ENCODE results near the gene NAV3.
"Not testable (repeated sequence)": the region's sequence is repeated elsewhere in the genome, so short reads cannot be mapped to it uniquely, and the experiment has no call there.

Gene NAV3

GRCh38 chr12:78244916-78245507 is 414.3 kb downstream of the NAV3 start:
- in situ Hi-C loops (cut with MboI; ENCODE audit: low sequenced_read_pairs, unreplicated experiment) = no loop called here
- no peak for TF ChIP-seq CTCF (IDR thresholded peaks at IDR 0.05; ENCODE audit: borderline replicate concordance, control extremely low read depth, extremely low read depth, insufficient read depth, missing control alignments)
- no peak for DNase-seq (ENCODE audit: low spot score)

- no peak for DNase-seq (ENCODE audit: low spot score)
- no peak for TF ChIP-seq CTCF (IDR thresholded peaks at IDR 0.05; ENCODE audit: borderline replicate concordance, control extremely low read depth, extremely low read depth, insufficient read depth, missing control alignments)
- in situ Hi-C loops (cut with MboI; ENCODE audit: low sequenced_read_pairs, unreplicated experiment) = no loop called here
Observed at GRCh38 chr12:78248321-78248720, 417.6 kb downstream of the NAV3 start.

- no peak for DNase-seq (ENCODE audit: low spot score)
- TF ChIP-seq CTCF (IDR thresholded peaks at IDR 0.05; ENCODE audit: borderline replicate concordance, control extremely low read depth, extremely low read depth, insufficient read depth, missing control alignments) = no peak
- in situ Hi-C loops (cut with MboI; ENCODE audit: low sequenced_read_pairs, unreplicated experiment) = no loop called here
Observed at GRCh38 chr12:78249578-78249977, 418.9 kb downstream of the NAV3 start.

- in situ Hi-C loops (cut with MboI; ENCODE audit: low sequenced_read_pairs, unreplicated experiment); DNase-seq (ENCODE audit: low spot score): not testable (repeated sequence)
Observed at GRCh38 chr12:78257662-78258061, 427.0 kb downstream of the NAV3 start.

GRCh38 chr12:78260976-78261375 is 430.3 kb downstream of the NAV3 start:
- TF ChIP-seq CTCF (IDR thresholded peaks at IDR 0.05; ENCODE audit: borderline replicate concordance, control extremely low read depth, extremely low read depth, insufficient read depth, missing control alignments) = no peak
- DNase-seq (ENCODE audit: low spot score) = no peak
- in situ Hi-C loops (cut with MboI; ENCODE audit: low sequenced_read_pairs, unreplicated experiment) = no loop called here

- TF ChIP-seq CTCF (IDR thresholded peaks at IDR 0.05; ENCODE audit: borderline replicate concordance, control extremely low read depth, extremely low read depth, insufficient read depth, missing control alignments) = no peak
- DNase-seq (ENCODE audit: low spot score) = no peak
- in situ Hi-C loops (cut with MboI; ENCODE audit: low sequenced_read_pairs, unreplicated experiment) = no loop called here
Observed at GRCh38 chr12:78261901-78262300, 431.2 kb downstream of the NAV3 start.
